Stimulated activated CD4-positive, alpha-beta T cell treated with anti-CD3 and anti-CD28 coated beads, TNF-alpha, amount 100 ng/mL, for 4 hours (primary cell): ENCODE measurements around the gene NOXA1.

ENCODE experiments used
- DNase-seq, 3 experiments: peaks; one replicate each; pipeline ENCODE4 v3.0.0-alpha.2; 2020; ENCODE audit warnings: low read depth in 3 of 3

Gene NOXA1

DNA sequence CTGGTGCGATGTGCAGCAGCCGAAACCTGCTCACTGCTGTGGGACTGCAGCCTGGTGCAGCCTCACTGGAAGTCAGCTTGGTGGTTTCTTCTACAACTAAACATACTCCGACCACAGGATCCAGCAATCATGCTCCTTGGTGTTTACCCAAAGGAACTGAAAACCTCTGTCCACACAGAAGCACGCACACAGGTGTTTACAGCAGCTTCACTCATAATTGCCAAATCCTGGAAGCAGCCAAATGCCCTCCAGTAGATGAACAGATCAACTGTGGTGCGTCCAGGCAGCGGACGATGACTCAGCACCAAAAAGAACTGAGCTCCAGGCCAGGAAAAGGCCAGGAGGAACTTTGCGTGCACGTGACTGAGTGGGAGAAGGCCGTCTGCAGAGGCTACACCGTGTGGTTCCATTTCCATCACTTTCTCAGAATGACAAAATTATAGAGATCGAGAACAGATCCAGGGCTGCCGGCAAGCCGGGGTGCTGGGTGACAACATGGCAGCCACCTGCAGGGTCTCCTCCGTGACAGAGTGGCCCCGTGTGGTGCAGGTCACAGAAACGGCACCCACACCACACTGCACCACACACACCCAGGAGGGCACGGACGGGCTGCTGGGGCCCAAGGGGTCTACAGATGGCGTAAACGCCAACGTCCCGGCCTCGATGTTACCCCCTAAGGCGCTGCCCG, 59.0 kb downstream of the NOXA1 start:
- no peak for DNase-seq
